HG03469 (cell line): Measurements from ENCODE around the gene FZR1.

Experiments
- ATAC-seq: cut with Tn5 transposase; IDR thresholded peaks from one replicate; pipeline ENCODE4 v1.9.1; 2021; ENCODE audit warnings: mild to moderate bottlenecking, moderate library complexity, moderate number of reproducible peaks; ENCODE audit not compliant: unreplicated experiment

Gene FZR1

GRCh38 chr19:3471954-3472655, 34.0 kb upstream of the FZR1 start:
- ATAC-seq = no peak

DNA sequence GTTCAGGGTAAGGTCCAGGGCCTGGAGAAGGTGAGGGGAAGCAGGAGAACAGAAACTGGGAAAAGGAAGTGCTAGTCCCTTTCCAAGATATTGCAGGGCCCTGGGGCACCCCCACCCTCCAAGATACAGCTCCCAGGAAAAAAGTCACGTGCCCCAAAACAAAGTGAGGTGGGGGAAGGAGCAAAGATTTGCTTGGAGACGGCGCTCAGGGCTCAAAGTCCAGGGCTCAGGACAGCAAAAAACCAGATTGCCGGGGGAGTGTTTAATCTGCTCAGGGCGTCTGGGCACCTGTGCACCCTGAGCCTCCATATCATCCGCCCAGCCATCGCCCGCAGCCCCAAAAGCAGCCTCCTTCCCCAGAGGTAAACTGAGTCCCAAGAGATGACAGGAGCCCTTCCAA, 32.1 kb upstream of the FZR1 start:
- no peak for ATAC-seq

GRCh38 chr19:3474614-3475013, 31.5 kb upstream of the FZR1 start:
- ATAC-seq = no peak

DNA sequence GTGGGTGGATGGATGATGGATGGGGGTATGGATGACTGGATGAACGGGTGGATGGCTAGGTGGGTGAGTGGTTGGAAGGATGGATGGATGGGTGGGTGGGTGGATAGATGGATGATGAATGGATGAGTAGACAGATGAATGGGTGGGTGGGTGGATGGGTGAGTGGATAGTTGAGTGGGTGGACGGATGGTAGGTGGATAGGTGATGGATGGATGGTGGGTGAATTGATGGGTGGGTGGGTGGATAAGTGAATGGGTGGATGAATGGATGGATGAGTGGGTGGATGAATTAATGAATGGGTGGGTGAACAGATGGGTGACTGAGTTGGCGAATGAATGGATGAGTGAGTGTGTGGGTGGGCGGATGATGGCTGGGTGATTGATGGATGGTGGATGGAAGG, 30.7 kb upstream of the FZR1 start:
- no peak for ATAC-seq

GRCh38 chr19:3476830-3477229, 29.3 kb upstream of the FZR1 start:
- ATAC-seq = no peak

GRCh38 chr19:3477506-3477905, 28.6 kb upstream of the FZR1 start:
- ATAC-seq = no peak

DNA sequence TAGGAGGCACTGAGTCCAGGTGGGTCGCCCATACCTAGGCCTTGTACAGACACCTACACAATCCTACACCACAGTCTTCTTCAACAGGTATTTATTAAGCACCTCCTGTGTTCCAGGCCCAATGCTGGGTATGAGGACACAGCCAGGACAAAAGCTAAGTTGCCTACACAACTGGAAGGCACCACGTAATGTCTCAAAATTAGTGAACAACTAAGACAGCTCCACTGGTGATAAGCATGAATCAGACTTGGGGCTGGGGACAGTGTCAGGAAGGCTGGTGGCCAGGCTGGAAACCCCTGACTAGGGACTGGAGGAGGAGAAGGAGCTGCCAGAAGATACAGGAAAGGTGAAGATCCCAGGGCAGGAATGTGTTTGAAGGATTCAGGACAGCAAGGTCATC, 28.2 kb upstream of the FZR1 start:
- ATAC-seq = no peak

GRCh38 chr19:3478409-3479176, 27.5 kb upstream of the FZR1 start:
- ATAC-seq = no peak

GRCh38 chr19:3479177-3479833, 26.8 kb upstream of the FZR1 start:
- no peak for ATAC-seq

DNA sequence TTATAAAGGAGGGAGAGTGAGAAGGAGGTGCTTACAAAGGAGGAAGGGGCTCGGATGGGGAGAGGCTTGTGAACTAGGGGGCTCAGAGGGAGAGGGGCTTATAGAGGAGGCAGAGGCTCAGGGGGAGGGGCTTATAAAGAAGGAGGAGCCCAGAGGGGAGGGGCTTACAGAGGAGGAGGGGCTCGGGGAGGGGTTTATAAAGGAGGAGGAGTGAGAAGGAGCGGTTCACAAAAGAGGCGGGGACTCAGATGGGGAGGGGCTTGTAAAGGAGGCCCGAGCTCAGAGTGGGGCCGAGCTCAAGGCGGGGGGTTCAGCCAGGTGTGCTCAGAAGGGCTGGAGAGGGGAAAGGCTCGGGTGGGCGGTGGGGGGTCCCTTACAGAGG, 26.3 kb upstream of the FZR1 start:
- no peak for ATAC-seq

- ATAC-seq = no peak
These were observed 25.6 kb upstream of the FZR1 start, which contains the start of gene SMIM24 for GRCh38 chr19:3480383-3481091. SMIM24 (minus strand) TSS chr19:3480525; CDS start chr19:3480463, 62 bp downstream.

GRCh38 chr19:3481241-3482090, 24.6 kb upstream of the FZR1 start:
- ATAC-seq = no peak

GRCh38 chr19:3482507-3483225, 23.4 kb upstream of the FZR1 start:
- no peak for ATAC-seq

DNA sequence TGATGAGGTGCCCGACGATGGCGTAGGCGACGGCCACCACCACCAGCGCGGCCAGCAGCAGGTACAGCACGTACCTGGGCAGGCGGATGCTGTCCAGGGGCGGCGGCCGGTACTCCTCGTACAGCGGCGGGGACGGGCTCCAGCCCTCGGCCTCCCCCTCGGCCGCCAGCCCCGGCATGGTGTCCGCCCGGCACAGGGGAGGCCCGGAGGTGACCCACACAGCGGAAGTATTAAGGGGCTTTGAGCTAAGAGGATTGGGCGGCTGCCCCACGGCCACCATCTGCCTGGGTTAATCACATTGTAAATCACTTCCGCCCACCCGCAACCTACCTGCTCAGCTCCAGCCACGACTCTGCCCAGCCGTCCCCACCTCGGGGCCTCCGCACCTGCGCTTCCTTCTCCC, 22.9 kb upstream of the FZR1 start, which contains the start of gene SMIM44:
TSS of gene SMIM44 (minus strand) at position 216 of the 403 bp plus-strand sequence. CDS start at position 178, 38 bp downstream.
- ATAC-seq = no peak

DNA sequence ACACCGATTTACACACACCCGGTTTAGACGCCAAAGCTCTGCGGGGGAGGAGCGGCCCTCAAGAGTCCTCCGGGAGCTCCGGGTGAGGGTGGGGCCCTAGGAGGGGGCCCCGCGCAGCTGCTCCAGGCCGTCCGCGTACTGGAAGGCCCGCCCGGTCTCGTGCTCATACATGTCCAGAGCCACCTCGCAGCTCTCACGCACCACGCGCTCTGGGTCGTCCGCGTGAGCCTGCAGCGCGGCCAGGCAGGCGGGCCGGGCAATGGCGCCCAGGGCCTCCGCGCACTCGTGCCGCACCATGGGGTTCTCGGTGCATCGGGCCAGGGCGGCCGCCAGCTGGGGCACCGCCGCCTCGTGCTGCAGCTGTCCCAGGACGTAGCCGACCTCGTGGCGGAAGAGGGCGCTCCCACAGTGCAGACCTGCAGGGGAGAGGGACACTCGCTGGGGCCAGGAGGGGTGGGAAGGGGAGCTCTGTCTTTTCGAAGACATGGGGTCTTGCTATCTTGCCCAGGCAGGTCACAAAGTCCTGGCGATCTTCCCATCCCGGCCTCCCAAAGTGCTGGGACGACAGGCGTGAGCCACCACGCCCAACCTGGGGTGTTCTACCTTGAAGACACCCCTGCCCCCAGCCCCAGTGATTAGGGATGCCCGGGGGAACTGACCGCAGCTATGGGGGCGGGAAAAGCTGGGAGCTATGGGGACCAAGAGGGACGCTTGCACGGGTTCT, 14.6 kb upstream of the FZR1 start:
- ATAC-seq = no peak

- ATAC-seq = no peak
These were observed 13.8 kb upstream of the FZR1 start for GRCh38 chr19:3492131-3492839.

- no peak for ATAC-seq
These were observed 13.2 kb upstream of the FZR1 start for GRCh38 chr19:3492919-3493318.

- no peak for ATAC-seq
These were observed 12.5 kb upstream of the FZR1 start for GRCh38 chr19:3493651-3494050.
